Astrocyte (in vitro differentiated cells and primary cell): ENCODE results near the gene DNAJB4. TPM values are rescaled to one million over a fixed set of nuclear protein-coding genes. Genes with fewer than 3 reads are reported as not detected.
A peak's percentile ranks its signal among the peaks of the same experiment; 100 is the strongest.

Experiments
- DNase-seq: peaks from one replicate; pipeline ENCODE4 v3.0.0-alpha.2; 2010; ENCODE audit warnings: low read depth
- FAIRE-seq: peaks from 2 replicates; lab custom pipeline; 2011; peaks lifted over from hg19 to GRCh38; lab: Jason Lieb, UNC
- H2AFZ ChIP-seq: 2 replicates; pipeline ENCODE4 v1.6.0; 2012; ENCODE audit warnings: low read depth, low read length, inconsistent platforms
- H3K27ac ChIP-seq: 2 replicates; pipeline ENCODE4 v1.5.1; 2011; ENCODE audit warnings: low read depth, low read length, inconsistent platforms
- H3K27me3 ChIP-seq: 2 replicates; pipeline ENCODE4 v1.6.0; 2011; ENCODE audit warnings: low read length, inconsistent platforms; ENCODE audit not compliant: insufficient read depth
- H3K36me3 ChIP-seq: 2 replicates; pipeline ENCODE4 v1.5.1; 2011; ENCODE audit warnings: low read length, inconsistent platforms; ENCODE audit not compliant: insufficient read depth
- H3K4me1 ChIP-seq: 2 replicates; pipeline ENCODE4 v1.5.1; 2011; ENCODE audit warnings: low read length, inconsistent platforms; ENCODE audit not compliant: insufficient read depth
- H3K4me2 ChIP-seq: 2 replicates; pipeline ENCODE4 v1.6.0; 2012; ENCODE audit warnings: low read length, inconsistent platforms
- H3K4me3 ChIP-seq: 2 replicates; pipeline ENCODE4 v1.5.1; 2011; ENCODE audit warnings: low read depth, mild to moderate bottlenecking, low read length, inconsistent platforms; ENCODE audit not compliant: insufficient read depth
- H3K79me2 ChIP-seq: 2 replicates; pipeline ENCODE4 v1.6.0; 2012; ENCODE audit warnings: mild to moderate bottlenecking, low read length, inconsistent platforms; ENCODE audit not compliant: insufficient read depth
- H3K9ac ChIP-seq: 2 replicates; pipeline ENCODE4 v1.6.0; 2012; ENCODE audit warnings: mild to moderate bottlenecking, low read length, inconsistent platforms
- H3K9me3 ChIP-seq: 2 replicates; pipeline ENCODE4 v1.5.1; 2012; ENCODE audit warnings: low read depth, mild to moderate bottlenecking, low read length, inconsistent platforms; ENCODE audit not compliant: insufficient read depth
- H4K20me1 ChIP-seq: 2 replicates; pipeline ENCODE4 v1.6.0; 2012; ENCODE audit warnings: low read length, inconsistent platforms; ENCODE audit not compliant: insufficient read depth
- H3K27ac Mint-ChIP-seq: one replicate; pipeline ENCODE4 v1.8.0; 2021; ENCODE audit warnings: mild to moderate bottlenecking, mixed read lengths; ENCODE audit not compliant: unreplicated experiment
- H3K27me3 Mint-ChIP-seq: one replicate; pipeline ENCODE4 v1.8.0; 2021; ENCODE audit warnings: low read depth, mixed read lengths; ENCODE audit not compliant: unreplicated experiment
- H3K36me3 Mint-ChIP-seq: one replicate; pipeline ENCODE4 v1.8.0; 2021; ENCODE audit warnings: low read depth, mixed read lengths; ENCODE audit not compliant: unreplicated experiment
- H3K4me1 Mint-ChIP-seq: one replicate; pipeline ENCODE4 v1.8.0; 2021; ENCODE audit warnings: low read depth, mixed read lengths; ENCODE audit not compliant: unreplicated experiment
- H3K4me3 Mint-ChIP-seq: one replicate; pipeline ENCODE4 v1.8.0; 2021; ENCODE audit warnings: mild to moderate bottlenecking, moderate library complexity, mixed read lengths; ENCODE audit not compliant: unreplicated experiment
- H3K9me3 Mint-ChIP-seq: one replicate; pipeline ENCODE4 v1.8.0; 2021; ENCODE audit warnings: mild to moderate bottlenecking, mixed read lengths; ENCODE audit not compliant: unreplicated experiment
- EZH2 ChIP-seq: IDR thresholded peaks from 2 replicates; pipeline ENCODE4 v1.6.1; 2012; ENCODE audit warnings: mild to moderate bottlenecking, low read length, inconsistent platforms; ENCODE audit not compliant: insufficient read depth
- total RNA-seq: library from RNA; stranded (reverse); gene quantifications from 2 replicates; pipeline ENCODE4 v1.2.1, GENCODE V29; 2021
- TF ChIP-seq, protein P1 (sequence below): IDR thresholded peaks from 2 replicates; pipeline ENCODE4 v1.5.1; 2011; ENCODE audit warnings: low read depth, mild to moderate bottlenecking, inconsistent platforms, low read length, moderate library complexity; ENCODE audit not compliant: insufficient read depth

DNAJB4 gene
- total RNA-seq, 1 donor from 2014 or later: 58.6 TPM

GRCh38 chr1:78007677-78008341 is 3.1 kb downstream of the DNAJB4 start:
- Histone ChIP-seq H4K20me1 (peaks cover 28% of the 10 kb centered on the region), H2AFZ (no peak overlapping the region), H3K4me3 (peak overlapping the region; percentile 87), H3K4me1 (peaks cover 6% of the 10 kb centered on the region), H3K27me3 (no peaks in the 10 kb centered on the region), H3K36me3 (peaks cover 2% of the 10 kb centered on the region), H3K9me3 (no peaks in the 10 kb centered on the region), H3K27ac (no peak overlapping the region), H3K9ac (peak overlapping the region; percentile 46), H3K4me2 (peak overlapping the region; percentile 85), H3K79me2 (peaks cover 74% of the 10 kb centered on the region)
- DNase-seq (no peak), FAIRE-seq (no peak)
- peaks cover 17% of the 10 kb centered on the region for H3K4me1 Mint-ChIP-seq
- H3K27ac Mint-ChIP-seq: no peak overlapping the region
- H3K4me3 Mint-ChIP-seq: peak overlapping the region; percentile 98
- TF ChIP-seq, protein P1, sequence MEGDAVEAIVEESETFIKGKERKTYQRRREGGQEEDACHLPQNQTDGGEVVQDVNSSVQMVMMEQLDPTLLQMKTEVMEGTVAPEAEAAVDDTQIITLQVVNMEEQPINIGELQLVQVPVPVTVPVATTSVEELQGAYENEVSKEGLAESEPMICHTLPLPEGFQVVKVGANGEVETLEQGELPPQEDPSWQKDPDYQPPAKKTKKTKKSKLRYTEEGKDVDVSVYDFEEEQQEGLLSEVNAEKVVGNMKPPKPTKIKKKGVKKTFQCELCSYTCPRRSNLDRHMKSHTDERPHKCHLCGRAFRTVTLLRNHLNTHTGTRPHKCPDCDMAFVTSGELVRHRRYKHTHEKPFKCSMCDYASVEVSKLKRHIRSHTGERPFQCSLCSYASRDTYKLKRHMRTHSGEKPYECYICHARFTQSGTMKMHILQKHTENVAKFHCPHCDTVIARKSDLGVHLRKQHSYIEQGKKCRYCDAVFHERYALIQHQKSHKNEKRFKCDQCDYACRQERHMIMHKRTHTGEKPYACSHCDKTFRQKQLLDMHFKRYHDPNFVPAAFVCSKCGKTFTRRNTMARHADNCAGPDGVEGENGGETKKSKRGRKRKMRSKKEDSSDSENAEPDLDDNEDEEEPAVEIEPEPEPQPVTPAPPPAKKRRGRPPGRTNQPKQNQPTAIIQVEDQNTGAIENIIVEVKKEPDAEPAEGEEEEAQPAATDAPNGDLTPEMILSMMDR: no peak
- TF ChIP-seq EZH2: no peak
- H3K36me3 Mint-ChIP-seq: peaks cover 3% of the 10 kb centered on the region
- no peaks in the 10 kb centered on the region for H3K9me3 Mint-ChIP-seq
- H3K27me3 Mint-ChIP-seq: no peaks in the 10 kb centered on the region

DNA sequence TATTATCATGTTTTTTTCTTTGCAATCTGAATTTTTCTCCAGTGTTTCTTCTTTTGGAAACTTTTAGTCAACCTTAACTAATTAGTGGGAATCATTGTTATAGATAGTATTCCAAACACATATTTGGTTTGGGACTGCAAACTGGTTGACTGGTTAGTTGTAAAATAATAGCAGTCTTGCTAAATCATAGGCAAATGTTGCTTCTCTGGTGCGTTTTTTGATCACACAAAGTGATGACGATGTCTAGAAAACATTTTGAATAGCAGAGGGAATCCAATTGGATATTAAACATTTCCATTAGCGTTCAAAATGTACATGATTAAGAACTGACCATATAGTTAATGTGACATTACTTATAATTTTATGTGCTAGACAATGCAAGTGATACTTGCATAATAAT is 4.5 kb downstream of the DNAJB4 start:
- Histone ChIP-seq H3K4me3 (peak overlapping the region; percentile 38), H3K27ac (peak overlapping the region; percentile 6), H3K9me3 (no peaks in the 10 kb centered on the region), H3K79me2 (peaks cover 84% of the 10 kb centered on the region), H3K4me2 (peak overlapping the region; percentile 85), H2AFZ (no peak overlapping the region), H3K4me1 (peaks cover 6% of the 10 kb centered on the region), H4K20me1 (peaks cover 33% of the 10 kb centered on the region), H3K27me3 (no peaks in the 10 kb centered on the region), H3K9ac (no peak overlapping the region), H3K36me3 (peaks cover 11% of the 10 kb centered on the region)
- peaks cover 12% of the 10 kb centered on the region for H3K4me1 Mint-ChIP-seq
- H3K27me3 Mint-ChIP-seq: no peaks in the 10 kb centered on the region
- no peak for TF ChIP-seq EZH2
- TF ChIP-seq, protein P1: no peak
- H3K36me3 Mint-ChIP-seq: peaks cover 7% of the 10 kb centered on the region
- no peak for DNase-seq
- FAIRE-seq: peak; percentile 47
- peak overlapping the region; percentile 68 for H3K4me3 Mint-ChIP-seq
- H3K9me3 Mint-ChIP-seq: no peaks in the 10 kb centered on the region
- H3K27ac Mint-ChIP-seq: no peak overlapping the region

DNA sequence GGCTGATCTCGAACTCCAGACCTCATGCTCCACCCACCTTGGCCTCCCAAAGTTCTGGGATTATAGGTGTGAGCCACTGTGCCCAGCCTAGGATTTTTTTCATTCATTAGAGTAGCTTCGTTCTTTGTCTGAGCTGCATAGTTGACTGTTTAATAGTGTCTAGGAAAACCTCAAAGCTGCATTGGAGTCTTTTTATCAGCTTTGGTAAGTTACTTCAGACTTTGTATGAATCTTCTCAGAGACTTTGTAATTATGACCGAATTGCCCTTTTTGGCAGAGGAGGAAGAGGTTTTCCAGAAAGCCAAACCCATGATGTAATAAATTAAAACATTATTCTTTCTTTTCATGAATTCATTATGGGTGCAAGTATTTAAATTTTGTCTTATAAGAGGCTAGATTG is 5.1 kb downstream of the DNAJB4 start:
- Mint-ChIP-seq H3K27me3 (no peaks in the 10 kb centered on the region), H3K27ac (no peak overlapping the region), H3K4me1 (peaks cover 12% of the 10 kb centered on the region), H3K4me3 (no peak overlapping the region), H3K9me3 (no peaks in the 10 kb centered on the region), H3K36me3 (peaks cover 7% of the 10 kb centered on the region)
- peak overlapping the region; percentile 85 for H3K4me2 ChIP-seq
- H4K20me1 ChIP-seq: peaks cover 35% of the 10 kb centered on the region
- DNase-seq: peak; percentile 88
- peak overlapping the region; percentile 22 for H3K27ac ChIP-seq
- no peaks in the 10 kb centered on the region for H3K9me3 ChIP-seq
- TF ChIP-seq, protein P1: no peak
- TF ChIP-seq EZH2: no peak
- H2AFZ ChIP-seq: no peak overlapping the region
- peaks cover 6% of the 10 kb centered on the region for H3K4me1 ChIP-seq
- H3K36me3 ChIP-seq: peaks cover 13% of the 10 kb centered on the region
- peaks cover 84% of the 10 kb centered on the region for H3K79me2 ChIP-seq
- peak overlapping the region; percentile 38 for H3K4me3 ChIP-seq
- H3K9ac ChIP-seq: no peak overlapping the region
- no peaks in the 10 kb centered on the region for H3K27me3 ChIP-seq
- no peak for FAIRE-seq
